T-helper 2 cell treated with Interferon-gamma antibody and Interleukin-4, amounts not matched to agents 5 μg/mL and 100 μg/mL, for 36 hours (primary cell): ENCODE results near the gene CCDC57.

Experiments used
- DNase-seq: peaks from one replicate; pipeline ENCODE4 v3.0.0; 2021; ENCODE audit warnings: low spot score
- H3K27ac Mint-ChIP-seq: one replicate; pipeline ENCODE4 v1.8.0; 2021; ENCODE audit warnings: mild to moderate bottlenecking, mixed read lengths
- H3K27me3 Mint-ChIP-seq: one replicate; pipeline ENCODE4 v1.8.0; 2021; ENCODE audit warnings: low read depth, mixed read lengths
- H3K36me3 Mint-ChIP-seq: one replicate; pipeline ENCODE4 v1.8.0; 2021; ENCODE audit warnings: low read depth, mixed read lengths
- H3K4me1 Mint-ChIP-seq: one replicate; pipeline ENCODE4 v1.8.0; 2021; ENCODE audit warnings: low read depth, mixed read lengths
- H3K4me3 Mint-ChIP-seq: one replicate; pipeline ENCODE4 v1.8.0; 2022; ENCODE audit warnings: mild to moderate bottlenecking, moderate library complexity, mixed read lengths
- H3K9me3 Mint-ChIP-seq: one replicate; pipeline ENCODE4 v1.8.0; 2021; ENCODE audit warnings: mixed read lengths

Gene CCDC57

GRCh38 chr17:82241926-82242697, 29.5 kb upstream of the CCDC57 start:
- no peak for DNase-seq
- H3K9me3 Mint-ChIP-seq = no peaks in the 10 kb centered on the region

DNA sequence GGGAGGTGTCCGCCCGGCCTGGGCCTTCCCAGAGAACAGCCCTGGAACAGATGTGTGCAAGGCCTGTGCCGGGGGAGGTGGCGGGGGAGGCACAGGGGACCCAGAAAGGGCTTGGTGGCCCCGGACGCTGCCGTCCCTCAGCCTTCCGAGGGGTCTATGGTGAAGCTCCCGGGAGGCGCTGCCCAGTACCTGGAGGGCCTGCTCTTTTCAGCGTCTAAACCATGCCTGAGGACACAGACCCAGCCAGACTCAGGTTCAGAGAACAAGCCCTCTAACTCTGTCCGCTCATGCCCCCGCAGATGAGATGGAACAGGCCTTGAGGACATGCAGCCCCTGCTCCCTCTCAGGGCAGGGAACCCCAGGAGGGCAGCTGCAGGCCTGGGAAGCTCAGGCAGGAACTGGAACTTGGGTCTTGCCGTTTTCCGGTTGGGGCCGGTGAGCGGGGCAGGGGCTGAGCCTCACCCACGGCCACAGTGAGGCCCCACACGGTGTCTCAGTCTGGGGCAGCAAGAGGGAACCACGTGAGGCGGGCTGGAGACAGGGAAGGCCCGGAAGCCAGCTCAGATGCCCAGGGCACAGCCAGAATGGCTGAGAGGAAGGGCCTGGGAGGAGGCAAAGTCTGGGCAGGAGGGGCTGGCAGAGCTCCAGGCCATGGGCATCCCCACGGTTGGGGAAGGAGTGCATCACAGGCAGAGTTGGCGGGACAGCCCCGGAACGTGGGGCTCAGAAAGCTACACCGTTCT, 28.7 kb upstream of the CCDC57 start:
- Mint-ChIP-seq H3K36me3 (peaks cover 46% of the 10 kb centered on the region), H3K4me3 (no peak overlapping the region)

More at GRCh38 chr17:82241926-82242697, 29.5 kb upstream of the CCDC57 start:
- Mint-ChIP-seq H3K36me3 (peaks cover 49% of the 10 kb centered on the region), H3K27me3 (no peaks in the 10 kb centered on the region), H3K4me3 (no peak overlapping the region), H3K27ac (peak overlapping the region; percentile 57), H3K4me1 (peaks cover 21% of the 10 kb centered on the region)

GRCh38 chr17:82240506-82241182, 28.0 kb upstream of the CCDC57 start:
- peaks cover 40% of the 10 kb centered on the region for H3K36me3 Mint-ChIP-seq
- H3K4me3 Mint-ChIP-seq = peak overlapping the region; percentile 34

More for the DNA sequence above, 28.7 kb upstream of the CCDC57 start:
- no peaks in the 10 kb centered on the region for H3K27me3 Mint-ChIP-seq
- no peak for DNase-seq
- peak overlapping the region; percentile 57 for H3K27ac Mint-ChIP-seq
- no peaks in the 10 kb centered on the region for H3K9me3 Mint-ChIP-seq
- peaks cover 21% of the 10 kb centered on the region for H3K4me1 Mint-ChIP-seq

DNA sequence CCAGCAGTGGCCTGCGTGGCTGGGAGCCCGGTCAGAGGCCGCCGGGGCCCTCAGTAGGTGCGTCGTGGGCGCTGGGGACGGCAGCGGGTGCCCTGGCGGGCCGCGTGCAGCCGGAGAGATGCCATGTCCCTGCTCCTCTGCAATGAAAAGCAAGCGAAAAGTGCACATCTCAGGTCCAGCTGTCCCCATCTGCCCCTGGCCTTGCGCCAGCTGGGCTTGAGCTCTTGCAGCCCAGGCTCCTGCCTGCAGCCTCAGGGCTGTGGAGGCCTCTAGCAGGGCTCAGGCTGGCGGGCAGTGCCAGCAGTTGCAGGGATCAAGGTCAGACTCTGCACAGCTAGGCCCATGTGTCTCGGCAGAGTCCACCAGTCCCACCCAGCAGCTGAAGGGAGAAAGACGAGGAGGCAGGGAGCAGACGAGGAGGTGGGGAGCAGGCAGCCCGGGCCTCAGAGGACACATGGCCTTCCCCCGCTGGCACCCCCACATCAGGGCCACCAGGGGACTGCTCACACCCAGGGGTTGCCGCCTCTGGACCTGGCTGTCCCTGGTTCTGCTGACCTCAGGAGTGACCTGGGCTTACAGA, 27.4 kb upstream of the CCDC57 start:
- Mint-ChIP-seq H3K36me3 (peaks cover 34% of the 10 kb centered on the region), H3K4me1 (peaks cover 25% of the 10 kb centered on the region), H3K9me3 (no peaks in the 10 kb centered on the region), H3K27ac (peak overlapping the region; percentile 78), H3K27me3 (no peaks in the 10 kb centered on the region), H3K4me3 (peak overlapping the region; percentile 34)
- DNase-seq = no peak

More at GRCh38 chr17:82240506-82241182, 28.0 kb upstream of the CCDC57 start:
- no peak for DNase-seq
- no peaks in the 10 kb centered on the region for H3K27me3 Mint-ChIP-seq
- no peaks in the 10 kb centered on the region for H3K9me3 Mint-ChIP-seq
- peaks cover 25% of the 10 kb centered on the region for H3K4me1 Mint-ChIP-seq
- H3K27ac Mint-ChIP-seq = peak overlapping the region; percentile 78

DNA sequence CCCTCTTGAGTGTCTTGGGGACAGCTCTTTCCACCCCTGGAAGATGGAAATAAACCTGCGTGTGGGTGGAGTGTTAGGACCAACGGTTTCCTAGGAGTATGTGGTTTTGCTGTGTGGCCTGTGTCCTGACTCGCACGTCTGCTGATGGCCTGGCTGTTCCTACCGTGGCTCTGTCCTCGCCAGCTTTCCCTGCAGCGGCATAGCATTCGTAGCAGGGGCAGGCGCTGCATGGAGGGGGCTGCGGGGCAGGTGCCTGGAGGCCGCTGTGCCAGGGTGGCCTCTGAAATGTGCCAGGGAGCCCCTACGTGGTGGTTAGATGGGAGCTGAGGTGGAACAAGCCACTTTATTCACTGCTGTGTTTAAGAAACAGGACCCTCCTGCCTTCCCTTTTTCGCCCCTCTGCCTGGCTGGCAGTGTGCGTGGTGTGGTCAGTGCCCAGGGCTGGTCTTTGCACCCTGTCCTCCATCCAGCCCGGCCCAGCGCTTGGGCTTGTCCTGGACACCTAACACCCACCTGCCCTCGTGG, 26.8 kb upstream of the CCDC57 start:
- Mint-ChIP-seq H3K9me3 (no peaks in the 10 kb centered on the region), H3K27ac (no peak overlapping the region), H3K27me3 (no peaks in the 10 kb centered on the region), H3K36me3 (peaks cover 28% of the 10 kb centered on the region), H3K4me3 (peak overlapping the region; percentile 15), H3K4me1 (peaks cover 25% of the 10 kb centered on the region)
- DNase-seq = no peak

DNA sequence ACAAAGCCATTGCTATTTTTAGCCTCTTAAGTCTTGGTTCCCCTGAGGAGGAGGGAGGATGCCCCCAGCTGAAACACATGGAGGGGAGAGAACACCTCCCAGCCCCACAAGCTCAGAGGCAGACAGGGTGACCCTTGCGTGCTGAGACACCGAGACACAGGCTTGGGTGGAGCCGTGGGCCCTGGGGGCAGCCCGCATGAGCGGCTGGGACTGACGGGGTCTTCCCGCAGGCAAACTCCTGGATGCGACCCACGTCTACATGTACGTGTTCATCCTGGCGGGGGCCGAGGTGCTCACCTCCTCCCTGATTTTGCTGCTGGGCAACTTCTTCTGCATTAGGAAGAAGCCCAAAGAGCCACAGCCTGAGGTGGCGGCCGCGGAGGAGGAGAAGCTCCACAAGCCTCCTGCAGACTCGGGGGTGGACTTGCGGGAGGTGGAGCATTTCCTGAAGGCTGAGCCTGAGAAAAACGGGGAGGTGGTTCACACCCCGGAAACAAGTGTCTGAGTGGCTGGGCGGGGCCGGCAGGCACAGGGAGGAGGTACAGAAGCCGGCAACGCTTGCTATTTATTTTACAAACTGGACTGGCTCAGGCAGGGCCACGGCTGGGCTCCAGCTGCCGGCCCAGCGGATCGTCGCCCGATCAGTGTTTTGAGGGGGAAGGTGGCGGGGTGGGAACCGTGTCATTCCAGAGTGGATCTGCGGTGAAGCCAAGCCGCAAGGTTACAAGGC, 26.0 kb upstream of the CCDC57 start:
- Mint-ChIP-seq H3K36me3 (peaks cover 20% of the 10 kb centered on the region), H3K4me3 (peak overlapping the region; percentile 76), H3K27me3 (no peaks in the 10 kb centered on the region), H3K9me3 (no peaks in the 10 kb centered on the region), H3K27ac (peak overlapping the region; percentile 77), H3K4me1 (peaks cover 25% of the 10 kb centered on the region)
- peak; percentile 71 for DNase-seq

DNA sequence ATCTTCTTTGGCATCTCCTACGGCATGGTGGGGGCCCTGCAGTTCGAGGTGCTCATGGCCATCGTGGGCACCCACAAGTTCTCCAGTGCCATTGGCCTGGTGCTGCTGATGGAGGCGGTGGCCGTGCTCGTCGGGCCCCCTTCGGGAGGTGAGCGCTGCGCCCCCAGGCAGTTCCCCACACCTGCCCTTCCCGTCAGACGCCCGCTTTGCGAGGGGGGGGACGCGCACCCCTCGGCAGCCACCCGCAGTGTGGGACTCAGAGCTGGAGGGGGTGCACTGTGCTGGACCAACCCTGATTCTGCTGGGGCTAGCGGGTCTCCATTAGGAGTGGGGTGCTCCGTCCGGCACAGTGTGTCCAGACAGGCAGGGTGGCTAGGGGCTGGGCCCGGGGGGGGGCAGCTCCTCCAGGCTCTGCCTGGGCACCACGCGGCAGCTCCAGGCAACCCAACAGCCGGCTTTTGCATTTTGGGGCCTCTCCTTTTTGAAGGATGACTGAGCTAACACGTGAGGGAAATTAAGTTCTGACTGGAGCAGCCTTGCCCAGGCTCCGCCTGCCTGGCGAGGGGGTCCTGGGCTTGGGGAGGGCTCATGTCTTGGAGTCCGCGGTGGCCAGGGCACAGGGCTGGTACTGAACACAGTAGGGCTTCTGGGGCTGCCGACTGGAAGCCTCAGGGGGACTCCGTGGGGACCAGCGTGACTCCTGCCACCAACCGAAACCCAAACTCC, 25.3 kb upstream of the CCDC57 start:
- H3K27ac Mint-ChIP-seq = peak overlapping the region; percentile 62
- DNase-seq = no peak
- H3K36me3 Mint-ChIP-seq = peaks cover 21% of the 10 kb centered on the region
- H3K27me3 Mint-ChIP-seq = no peaks in the 10 kb centered on the region
- peaks cover 29% of the 10 kb centered on the region for H3K4me1 Mint-ChIP-seq
- peak overlapping the region; percentile 18 for H3K4me3 Mint-ChIP-seq
- H3K9me3 Mint-ChIP-seq = no peaks in the 10 kb centered on the region

DNA sequence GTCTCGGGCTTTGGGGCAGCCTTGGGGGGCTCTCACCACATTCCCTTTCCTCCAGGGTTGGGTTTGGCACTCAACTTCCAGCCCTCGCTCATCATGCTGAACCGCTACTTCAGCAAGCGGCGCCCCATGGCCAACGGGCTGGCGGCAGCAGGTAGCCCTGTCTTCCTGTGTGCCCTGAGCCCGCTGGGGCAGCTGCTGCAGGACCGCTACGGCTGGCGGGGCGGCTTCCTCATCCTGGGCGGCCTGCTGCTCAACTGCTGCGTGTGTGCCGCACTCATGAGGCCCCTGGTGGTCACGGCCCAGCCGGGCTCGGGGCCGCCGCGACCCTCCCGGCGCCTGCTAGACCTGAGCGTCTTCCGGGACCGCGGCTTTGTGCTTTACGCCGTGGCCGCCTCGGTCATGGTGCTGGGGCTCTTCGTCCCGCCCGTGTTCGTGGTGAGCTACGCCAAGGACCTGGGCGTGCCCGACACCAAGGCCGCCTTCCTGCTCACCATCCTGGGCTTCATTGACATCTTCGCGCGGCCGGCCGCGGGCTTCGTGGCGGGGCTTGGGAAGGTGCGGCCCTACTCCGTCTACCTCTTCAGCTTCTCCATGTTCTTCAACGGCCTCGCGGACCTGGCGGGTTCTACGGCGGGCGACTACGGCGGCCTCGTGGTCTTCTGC, 24.6 kb upstream of the CCDC57 start:
- H3K4me1 Mint-ChIP-seq = peaks cover 26% of the 10 kb centered on the region
- H3K36me3 Mint-ChIP-seq = peaks cover 18% of the 10 kb centered on the region
- no peak overlapping the region for H3K27ac Mint-ChIP-seq

GRCh38 chr17:82236142-82236971, 23.7 kb upstream of the CCDC57 start:
- DNase-seq = peak; percentile 62
- Mint-ChIP-seq H3K27me3 (no peaks in the 10 kb centered on the region), H3K36me3 (peaks cover 15% of the 10 kb centered on the region), H3K4me3 (no peak overlapping the region), H3K4me1 (peaks cover 26% of the 10 kb centered on the region), H3K27ac (peak overlapping the region; percentile 26), H3K9me3 (no peaks in the 10 kb centered on the region)

More for the DNA sequence above, 24.6 kb upstream of the CCDC57 start:
- Mint-ChIP-seq H3K9me3 (no peaks in the 10 kb centered on the region), H3K27me3 (no peaks in the 10 kb centered on the region), H3K4me3 (no peak overlapping the region)
- DNase-seq = no peak

GRCh38 chr17:82235775-82236141, 23.1 kb upstream of the CCDC57 start:
- Mint-ChIP-seq H3K27me3 (no peaks in the 10 kb centered on the region), H3K4me3 (no peak overlapping the region), H3K4me1 (peaks cover 26% of the 10 kb centered on the region), H3K36me3 (peaks cover 14% of the 10 kb centered on the region), H3K27ac (peak overlapping the region; percentile 26), H3K9me3 (no peaks in the 10 kb centered on the region)
- no peak for DNase-seq

- Mint-ChIP-seq H3K27ac (no peak overlapping the region), H3K9me3 (no peaks in the 10 kb centered on the region), H3K4me1 (peaks cover 20% of the 10 kb centered on the region), H3K36me3 (peaks cover 10% of the 10 kb centered on the region), H3K27me3 (no peaks in the 10 kb centered on the region), H3K4me3 (no peak overlapping the region)
- DNase-seq = no peak
These were observed 22.6 kb upstream of the CCDC57 start for GRCh38 chr17:82235056-82235774.
